Frontal cortex (tissue), 4 donors: Measurements from ENCODE around the gene HSPB1. TPM values are rescaled to one million over a fixed set of nuclear protein-coding genes. Genes with fewer than 3 reads are reported as not detected.

Experiments
- DNase-seq, 2 donors: peaks; one replicate each; pipeline ENCODE4 v3.0.0; 2012; ENCODE audit warnings: low spot score in 2 of 2
- FAIRE-seq: peaks from 2 replicates; lab custom pipeline; 2012; peaks lifted over from hg19 to GRCh38; lab: Jason Lieb, UNC
- total RNA-seq: library from RNA; depleted of rRNA; stranded (reverse); fragments of >200 nt; gene quantifications from one replicate; pipeline ENCODE4 v1.2.3, GENCODE V29; 2014
- donor health status: control.
- donor health status: control.
- donor health status: control.

The HSPB1 gene
- total RNA-seq, 1 donor from 2014 or later = 2.4 TPM

DNA sequence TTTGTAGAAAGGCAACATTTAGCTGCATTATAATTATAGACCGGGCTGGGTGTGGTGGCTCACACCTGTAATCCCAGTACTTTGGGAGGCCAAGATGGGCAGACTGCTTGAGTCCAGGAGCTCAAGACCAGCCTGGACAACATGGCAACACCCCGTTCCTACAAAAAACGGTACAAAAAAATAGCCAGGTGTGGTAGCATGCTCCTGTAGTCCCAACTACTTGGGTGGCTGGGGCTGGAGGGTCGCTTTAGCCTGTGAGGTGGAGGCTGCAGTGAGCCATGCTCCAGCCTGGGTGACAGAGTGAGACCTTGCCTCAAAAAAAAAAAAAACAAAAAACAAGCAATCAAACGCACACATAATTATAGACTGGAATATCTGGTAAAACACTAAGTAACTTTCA lies 51.3 kb downstream of the HSPB1 start:
- DNase-seq (no peak), FAIRE-seq (no peak)

Other genes starting within 250 kb of the HSPB1 start
- 6.1 TPM for gene SRRM3, start 100.8 kb upstream of the HSPB1 start, total RNA-seq
- 404 TPM for gene YWHAG, start 56.3 kb downstream of the HSPB1 start, total RNA-seq
- 1.6 TPM for gene SSC4D, start 107.0 kb downstream of the HSPB1 start, total RNA-seq
- 1.2 TPM for gene ZP3, start 122.3 kb downstream of the HSPB1 start, total RNA-seq
- 1.6 TPM for gene DTX2, start 159.0 kb downstream of the HSPB1 start, total RNA-seq
- gene UPK3B, start 207.9 kb downstream of the HSPB1 start, total RNA-seq = not detected
- gene SPDYE16, start 240.6 kb downstream of the HSPB1 start, total RNA-seq = 0.41 TPM